DND-41 (cell line): ENCODE results near the gene APOL3.

ENCODE experiments used
- CTCF ChIP-seq: IDR thresholded peaks from 2 replicates; pipeline ENCODE4 v1.5.1; 2012; ENCODE audit warnings: borderline replicate concordance, low read length, moderate library complexity, mild to moderate bottlenecking; ENCODE audit not compliant: poor library complexity, severe bottlenecking; ENCODE audit errors: extremely low read depth
- EZH2 ChIP-seq: IDR thresholded peaks from 3 replicates; pipeline ENCODE4 v1.6.1; 2012; ENCODE audit warnings: borderline replicate concordance, low read depth, mild to moderate bottlenecking, moderate library complexity, low read length, inconsistent platforms; ENCODE audit not compliant: severe bottlenecking

- TF ChIP-seq CTCF = peak; percentile 72
- TF ChIP-seq EZH2 = no peak
These were observed 34.4 kb upstream of the APOL3 start for GRCh38 chr22:36194971-36195370.
